Left lung (tissue), 10 donors: ENCODE measurements around the gene AKT1. TPM values are rescaled to one million over a fixed set of nuclear protein-coding genes. Genes with fewer than 3 reads are reported as not detected.

ENCODE experiments used
- ATAC-seq: fragments of 200-7000 bp; cut with Tn5 transposase; one replicate; pipeline ENCODE4 v1.9.1; 2020; ENCODE audit warnings: moderate library complexity
- DNase-seq, 4 donors: peaks; one replicate each; pipeline ENCODE4 v3.0.0-alpha.2; 2013 to 2020
- H3K27ac ChIP-seq, 2 donors: fragments of 200-600 bp; sonication (generic) in 1 of 2; one replicate each; pipeline versions ENCODE4 v1.5.0 to v1.8.0; 2020 to 2021
- H3K27me3 ChIP-seq, 2 donors: fragments of 200-600 bp; sonication (generic) in 1 of 2; one replicate each; pipeline versions ENCODE4 v1.5.0 to v1.8.0; 2020 to 2021
- H3K36me3 ChIP-seq, 2 donors: fragments of 200-600 bp; sonication (generic) in 1 of 2; one replicate each; pipeline versions ENCODE4 v1.5.0 to v1.8.0; 2020 to 2021
- H3K4me1 ChIP-seq, 2 donors: fragments of 200-600 bp; one replicate each; pipeline ENCODE4 v1.8.0; 2021
- H3K4me3 ChIP-seq, 2 donors: fragments of 200-600 bp; sonication (generic) in 1 of 2; one replicate each; pipeline versions ENCODE4 v1.5.0 to v1.8.0; 2020 to 2021; ENCODE audit warnings: mild to moderate bottlenecking in 1 of 2
- H3K9me3 ChIP-seq, 2 donors: fragments of 200-600 bp; sonication (generic) in 1 of 2; one replicate each; pipeline versions ENCODE4 v1.5.0 to v1.8.0; 2020 to 2021
- CTCF ChIP-seq, 2 donors: fragments of 200-600 bp; sonication (generic) in 1 of 2; IDR thresholded peaks; one replicate each; pipeline versions ENCODE4 v1.5.0 to v1.8.0; 2021; ENCODE audit warnings: antibody characterized with exemption in 2 of 2
- intact Hi-C, 2 donors: fragments of 100-400 bp; cut with DNase I; formaldehyde crosslinking; loops; one replicate each; pipeline versions ENCODE4 v1.11.2 to v1.14.2; 2022
- polyA plus RNA-seq, 6 donors: library from polyadenylated mRNA; unstranded; fragments of 120-200 nt; gene quantifications; one replicate each; pipeline ENCODE4 v1.2.1, GENCODE V29; 2013; ENCODE audit not compliant: insufficient read length in 6 of 6
- total RNA-seq, 2 donors: library from RNA; stranded (reverse); fragmentation: NEBNext Ultra II Directional; extraction: Animal tissue kit (Norgen Biotek cat#: 25700); gene quantifications; one replicate each; pipeline ENCODE4 v1.2.1, GENCODE V29; 2021
- donor health status: DM: no; HTN: yes; CAD: no.
- donor health status: DM: no; HTN: no; CAD: no.

AKT1 gene
- total and polyA plus RNA-seq, 8 donors, result 144 to 214 (median 173) TPM

DNA sequence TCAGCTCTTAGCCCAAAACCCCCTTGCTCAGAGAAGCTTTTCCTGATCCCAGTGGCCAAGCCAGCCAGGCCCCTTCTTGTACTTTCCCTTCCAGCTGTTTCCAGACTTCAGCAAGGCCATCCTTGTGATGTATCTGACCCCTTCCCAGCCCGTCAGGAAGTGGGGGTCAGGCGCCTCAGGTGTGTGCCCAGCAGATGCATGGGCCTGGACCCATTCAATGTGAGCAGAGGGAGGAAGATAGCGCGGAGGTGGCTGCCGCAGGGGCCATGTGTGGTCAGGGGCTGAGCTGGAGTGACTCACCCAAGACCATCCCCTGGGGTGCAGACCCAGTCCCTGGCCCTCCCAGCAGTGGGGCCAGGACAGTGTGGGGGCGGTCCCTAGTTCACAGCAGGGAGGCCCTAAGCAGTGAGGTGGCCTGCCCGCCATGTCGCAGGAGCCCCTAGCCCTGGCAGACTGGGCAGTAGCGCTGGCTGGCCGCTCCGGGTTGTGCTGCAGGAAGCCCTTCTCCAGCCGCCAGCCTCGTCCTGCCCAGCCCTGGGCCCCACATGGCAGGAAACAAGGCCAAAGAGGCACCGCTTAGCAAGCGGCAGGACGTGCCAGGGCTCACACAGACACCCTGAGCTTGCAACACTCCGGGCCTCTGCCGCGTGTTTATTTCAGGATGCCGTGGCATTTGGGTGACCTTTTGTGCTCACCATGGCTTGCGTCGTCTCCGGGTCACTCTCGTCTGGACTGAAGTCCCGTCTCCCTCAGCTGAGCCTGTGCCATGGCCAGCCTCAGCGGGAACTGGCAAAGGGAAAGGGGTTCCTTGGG, 59.5 kb downstream of the AKT1 start:
- Histone ChIP-seq H3K27me3 (no peaks in the 10 kb centered on the region), H3K9me3 (no peaks in the 10 kb centered on the region), H3K36me3 (no peaks in the 10 kb centered on the region), H3K27ac (peak overlapping the region; percentile 21 to 60), H3K4me1 (peaks cover 9 to 35% of the 10 kb centered on the region in 2 donors), H3K4me3 (no peak overlapping the region)
- ATAC-seq, result peak; percentile 75
- no peak for TF ChIP-seq CTCF (IDR thresholded peaks at IDR 0.05)
- peak in 3 of 4 donors; percentile 54 to 86 (median 82) for DNase-seq
- intact Hi-C loops, result no loop called here

- ATAC-seq, result no peak
- Histone ChIP-seq H3K36me3 (no peaks in the 10 kb centered on the region), H3K27ac (peak overlapping the region; percentile 21 to 60)
Observed at GRCh38 chr14:104734991-104735779, 60.4 kb downstream of the AKT1 start.

DNA sequence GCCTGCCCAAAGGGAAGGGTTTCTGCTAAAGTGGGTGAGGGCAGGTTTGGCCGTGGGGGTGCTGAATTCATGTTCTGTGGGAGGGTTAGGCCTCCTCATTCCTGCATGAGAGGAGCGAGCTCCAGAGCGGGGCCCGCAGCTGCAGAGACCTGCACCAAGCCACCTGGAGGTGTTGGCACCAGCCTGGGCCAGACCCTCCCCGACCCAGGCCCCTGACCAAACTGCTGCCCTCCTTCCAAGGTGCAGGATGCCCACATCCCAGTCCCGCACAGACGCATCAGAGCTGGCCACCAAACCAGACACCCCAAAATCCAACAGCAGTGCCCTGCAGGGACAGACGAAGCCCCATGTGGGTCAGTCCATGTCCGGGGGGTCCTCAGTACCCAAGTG, 61.0 kb downstream of the AKT1 start:
- H3K4me1 ChIP-seq, result peaks cover 9 to 35% of the 10 kb centered on the region in 2 donors
- no peak overlapping the region for H3K4me3 ChIP-seq
- no peak for DNase-seq
- ATAC-seq, result no peak
- H3K36me3 ChIP-seq, result no peaks in the 10 kb centered on the region
- no peaks in the 10 kb centered on the region for H3K27me3 ChIP-seq
- H3K9me3 ChIP-seq, result no peaks in the 10 kb centered on the region
- intact Hi-C loops, result no loop called here
- H3K27ac ChIP-seq, result no peak overlapping the region
- no peak for TF ChIP-seq CTCF (IDR thresholded peaks at IDR 0.05)

More at GRCh38 chr14:104734991-104735779, 60.4 kb downstream of the AKT1 start:
- Histone ChIP-seq H3K9me3 (no peaks in the 10 kb centered on the region), H3K4me3 (no peak overlapping the region), H3K27me3 (no peaks in the 10 kb centered on the region), H3K4me1 (peaks cover 9 to 35% of the 10 kb centered on the region in 2 donors)
- no peak for DNase-seq
- intact Hi-C loops, result no loop called here
- no peak for TF ChIP-seq CTCF (IDR thresholded peaks at IDR 0.05)

DNA sequence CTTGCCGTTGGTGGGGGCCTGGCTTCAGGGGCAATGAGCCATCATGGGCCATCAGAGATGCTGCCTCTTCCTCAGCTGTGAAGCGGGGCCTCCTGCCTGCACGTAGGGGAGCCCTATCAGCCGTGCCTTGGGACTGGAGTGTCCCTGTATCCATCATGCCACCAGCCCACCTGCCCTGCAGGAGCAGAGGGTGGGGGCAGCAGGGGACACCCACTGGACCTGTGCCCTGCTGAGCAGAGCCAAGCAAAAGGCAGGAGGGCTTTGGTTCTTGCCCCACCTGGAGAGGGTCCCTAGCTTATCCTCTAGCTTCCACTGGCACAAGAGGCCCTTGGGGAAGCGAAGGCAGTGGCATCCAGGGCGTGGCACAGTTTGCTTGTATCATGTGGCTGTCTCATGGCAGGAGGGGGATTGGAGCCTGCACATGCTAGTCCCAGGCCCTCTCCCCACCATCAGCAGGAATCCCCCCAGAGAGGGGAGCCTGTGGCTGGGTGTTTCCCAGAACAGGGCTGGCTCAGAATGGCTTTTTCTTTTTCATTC, 61.4 kb downstream of the AKT1 start:
- TF ChIP-seq CTCF (IDR thresholded peaks at IDR 0.05), result no peak

More for the DNA sequence above, 61.4 kb downstream of the AKT1 start:
- DNase-seq (no peak), ATAC-seq (no peak)
- H3K4me1 ChIP-seq, result peaks cover 9 to 35% of the 10 kb centered on the region in 2 donors
- no peaks in the 10 kb centered on the region for H3K27me3 ChIP-seq
- no peak overlapping the region for H3K4me3 ChIP-seq
- H3K27ac ChIP-seq, result no peak overlapping the region
- no peaks in the 10 kb centered on the region for H3K9me3 ChIP-seq
- intact Hi-C loops, result no loop called here
- no peaks in the 10 kb centered on the region for H3K36me3 ChIP-seq
